CD14-positive monocyte (primary cell): Measurements from ENCODE around the gene MB21D2. TPM values are rescaled to one million over a fixed set of nuclear protein-coding genes. Genes with fewer than 3 reads are reported as not detected.

ENCODE experiments used
- DNase-seq, 3 donors: peaks; one replicate each; pipeline ENCODE4 v3.0.0-alpha.2; 2011 to 2022
- H2AFZ ChIP-seq: 2 replicates; pipeline ENCODE4 v1.6.0; 2012; ENCODE audit warnings: mild to moderate bottlenecking, low read depth, low read length, inconsistent platforms; ENCODE audit not compliant: insufficient read depth, poor library complexity, severe bottlenecking
- H3K27ac ChIP-seq, 2 donors: 1 replicate in 1 of 2; 2 replicates in 1 of 2; pipeline ENCODE4 v1.5.1; 2012 to 2013; ENCODE audit warnings: low read length in 2 of 2, control low read depth in 1 of 2, inconsistent platforms in 1 of 2, low read depth in 1 of 2, mild to moderate bottlenecking in 1 of 2
- H3K27me3 ChIP-seq, 2 donors: one replicate each; pipeline versions ENCODE4 v1.6.0 to v1.6.1; 2011 to 2013; ENCODE audit warnings: low read length in 2 of 2; ENCODE audit not compliant: control insufficient read depth in 2 of 2, insufficient read depth in 2 of 2
- H3K36me3 ChIP-seq, 2 donors: replicated peaks in 1 of 2; 1 replicate in 1 of 2; 2 replicates in 1 of 2; pipeline versions ENCODE4 v1.5.1 to v1.6.1; 2012 to 2013; ENCODE audit warnings: low read length in 2 of 2, control low read depth in 1 of 2, inconsistent platforms in 1 of 2, mild to moderate bottlenecking in 1 of 2; ENCODE audit not compliant: insufficient read depth in 2 of 2, control insufficient read depth in 1 of 2
- H3K4me1 ChIP-seq, 2 donors: 1 replicate in 1 of 2; 2 replicates in 1 of 2; pipeline versions ENCODE4 v1.5.1 to v1.6.1; 2012 to 2013; ENCODE audit warnings: low read length in 2 of 2, control low read depth in 1 of 2, inconsistent platforms in 1 of 2, mild to moderate bottlenecking in 1 of 2, moderate library complexity in 1 of 2; ENCODE audit not compliant: insufficient read depth in 2 of 2, control insufficient read depth in 1 of 2
- H3K4me2 ChIP-seq: replicated peaks from 2 replicates; pipeline ENCODE3; 2012; ENCODE audit warnings: low read length, moderate library complexity, mild to moderate bottlenecking; ENCODE audit not compliant: poor library complexity, severe bottlenecking; ENCODE audit errors: extremely low read depth
- H3K4me3 ChIP-seq, 3 experiments: fragments of 200-600 bp in 1 of 3; sonication (generic) in 1 of 3; replicated peaks in 1 of 3; 1 replicate in 2 of 3; 2 replicates in 1 of 3; pipeline ENCODE4 v1.5.1; 2011 to 2013; ENCODE audit warnings: low read length in 3 of 3, mild to moderate bottlenecking in 3 of 3, control low read depth in 2 of 3, low read depth in 2 of 3, inconsistent platforms in 1 of 3, moderate library complexity in 1 of 3
- H3K79me2 ChIP-seq: 2 replicates; pipeline ENCODE4 v1.6.0; 2012; ENCODE audit warnings: mild to moderate bottlenecking, control low read depth, inconsistent platforms, low read length, moderate library complexity; ENCODE audit not compliant: insufficient read depth
- H3K9ac ChIP-seq: 2 replicates; pipeline ENCODE4 v1.6.0; 2017; ENCODE audit warnings: low read length, mild to moderate bottlenecking; ENCODE audit not compliant: insufficient read depth, poor library complexity, severe bottlenecking
- H3K9me3 ChIP-seq, 2 donors: replicated peaks in 1 of 2; 1 replicate in 1 of 2; 2 replicates in 1 of 2; pipeline versions ENCODE4 v1.5.1 to v1.6.1; 2012 to 2013; ENCODE audit warnings: low read length in 2 of 2, control low read depth in 1 of 2; ENCODE audit not compliant: control insufficient read depth in 1 of 2, insufficient read depth in 1 of 2
- H4K20me1 ChIP-seq: 2 replicates; pipeline ENCODE4 v1.6.0; 2012; ENCODE audit warnings: mild to moderate bottlenecking, low read length, control low read depth, moderate library complexity; ENCODE audit not compliant: insufficient read depth
- H3K27ac Mint-ChIP-seq, 7 donors: one replicate each; pipeline ENCODE4 v1.8.0; 2020; ENCODE audit warnings: mild to moderate bottlenecking in 7 of 7, mixed read lengths in 7 of 7, moderate library complexity in 6 of 7, inconsistent platforms in 2 of 7
- H3K27me3 Mint-ChIP-seq, 3 donors: one replicate each; pipeline ENCODE4 v1.8.0; 2021 to 2022; ENCODE audit warnings: low read depth in 3 of 3, mild to moderate bottlenecking in 3 of 3, mixed read lengths in 3 of 3, moderate library complexity in 3 of 3, inconsistent platforms in 1 of 3
- H3K36me3 Mint-ChIP-seq, 2 donors: one replicate each; pipeline ENCODE4 v1.8.0; 2020; ENCODE audit warnings: mixed read lengths in 2 of 2, inconsistent platforms in 1 of 2, mild to moderate bottlenecking in 1 of 2
- H3K4me1 Mint-ChIP-seq: one replicate; pipeline ENCODE4 v1.8.0; 2020; ENCODE audit warnings: mild to moderate bottlenecking, mixed read lengths
- H3K4me3 Mint-ChIP-seq, 2 donors: one replicate each; pipeline ENCODE4 v1.8.0; 2020; ENCODE audit warnings: mild to moderate bottlenecking in 2 of 2, mixed read lengths in 2 of 2, moderate library complexity in 1 of 2
- H3K9me3 Mint-ChIP-seq, 7 donors: one replicate each; pipeline ENCODE4 v1.8.0; 2020 to 2022; ENCODE audit warnings: mixed read lengths in 7 of 7, mild to moderate bottlenecking in 6 of 7, moderate library complexity in 6 of 7, inconsistent platforms in 2 of 7
- WGBS: methylation state at CpG from one replicate; pipeline ENCODE4 v1.1.5; 2013; ENCODE audit warnings: missing lambda C conversion rate; ENCODE audit not compliant: insufficient coverage; 5-methylcytosine and 5-hydroxymethylcytosine counted together
- intact Hi-C, 2 donors: fragments of 100-400 bp; cut with micrococcal nuclease; formaldehyde crosslinking; loops; one replicate each; pipeline versions ENCODE4 v1.15.0 to v1.15.1; 2023
- polyA plus RNA-seq, 3 donors: library from polyadenylated mRNA; depleted of rRNA in 1 of 3; unstranded in 2 of 3; stranded (reverse) in 1 of 3; fragments of 300-500 nt in 2 of 3; fragments of >200 nt in 1 of 3; fragmentation: Illumina TruSeq in 2 of 3; gene quantifications; 1 replicate in 2 of 3; 2 replicates in 1 of 3; pipeline ENCODE4 v1.2.3, GENCODE V29; 2012 to 2021
- TF ChIP-seq, protein P1 (sequence below): fragments of 200-600 bp; IDR thresholded peaks from one replicate; pipeline ENCODE4 v1.8.0; 2022; ENCODE audit warnings: antibody characterized with exemption, mild to moderate bottlenecking

Gene MB21D2
- polyA plus RNA-seq, 3 donors = 0.37 to 0.77 (median 0.59) TPM

DNA sequence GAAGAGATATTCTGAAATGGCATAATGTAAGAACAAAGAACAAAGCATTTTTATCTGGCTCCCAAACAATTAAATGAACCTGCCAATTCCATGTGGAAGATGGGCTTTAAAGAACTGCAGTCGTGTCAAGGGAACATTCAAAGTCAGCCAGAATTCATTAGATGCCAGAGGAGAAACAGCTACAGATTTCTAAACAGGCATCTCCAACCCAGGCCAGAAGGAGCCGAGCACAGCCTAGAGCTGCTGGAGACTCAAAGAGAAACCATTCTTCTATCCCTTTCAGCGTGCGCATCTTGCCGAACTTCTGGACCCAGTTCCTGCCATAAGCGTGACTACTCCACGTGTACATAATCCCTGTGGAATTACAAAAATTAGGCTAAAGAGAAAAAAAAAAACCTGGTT is 60.4 kb downstream of the MB21D2 start:
- H3K79me2 ChIP-seq = no peaks in the 10 kb centered on the region
- DNase-seq = no peak
- Mint-ChIP-seq H3K27me3 (peaks cover 2 to 6% (median 4%) of the 10 kb centered on the region in 3 donors), H3K9me3 (peaks cover 0 to 3% (median 2%) of the 10 kb centered on the region in 7 donors), H3K4me1 (peaks cover under 1% of the 10 kb centered on the region), H3K4me3 (no peak overlapping the region), H3K36me3 (no peaks in the 10 kb centered on the region), H3K27ac (no peak overlapping the region)
- no peak overlapping the region for H3K4me2 ChIP-seq
- 92% methylated on average over 2 of the region's 7 CpGs for WGBS
- H3K27me3 ChIP-seq = no peaks in the 10 kb centered on the region
- H3K4me1 ChIP-seq = peaks cover 1 to 4% of the 10 kb centered on the region in 2 donors
- H3K27ac ChIP-seq = no peak overlapping the region
- H3K9ac ChIP-seq = no peak overlapping the region
- intact Hi-C loops = loop anchor here in 1 of 2 donors (10.0 kb wide), 1 partner anchor 58 kb away; the partner anchor contains the start of gene MB21D2
- no peak overlapping the region for H3K4me3 ChIP-seq
- no peaks in the 10 kb centered on the region for H4K20me1 ChIP-seq
- H3K36me3 ChIP-seq = no peaks in the 10 kb centered on the region
- H3K9me3 ChIP-seq = no peaks in the 10 kb centered on the region
- TF ChIP-seq, protein P1, sequence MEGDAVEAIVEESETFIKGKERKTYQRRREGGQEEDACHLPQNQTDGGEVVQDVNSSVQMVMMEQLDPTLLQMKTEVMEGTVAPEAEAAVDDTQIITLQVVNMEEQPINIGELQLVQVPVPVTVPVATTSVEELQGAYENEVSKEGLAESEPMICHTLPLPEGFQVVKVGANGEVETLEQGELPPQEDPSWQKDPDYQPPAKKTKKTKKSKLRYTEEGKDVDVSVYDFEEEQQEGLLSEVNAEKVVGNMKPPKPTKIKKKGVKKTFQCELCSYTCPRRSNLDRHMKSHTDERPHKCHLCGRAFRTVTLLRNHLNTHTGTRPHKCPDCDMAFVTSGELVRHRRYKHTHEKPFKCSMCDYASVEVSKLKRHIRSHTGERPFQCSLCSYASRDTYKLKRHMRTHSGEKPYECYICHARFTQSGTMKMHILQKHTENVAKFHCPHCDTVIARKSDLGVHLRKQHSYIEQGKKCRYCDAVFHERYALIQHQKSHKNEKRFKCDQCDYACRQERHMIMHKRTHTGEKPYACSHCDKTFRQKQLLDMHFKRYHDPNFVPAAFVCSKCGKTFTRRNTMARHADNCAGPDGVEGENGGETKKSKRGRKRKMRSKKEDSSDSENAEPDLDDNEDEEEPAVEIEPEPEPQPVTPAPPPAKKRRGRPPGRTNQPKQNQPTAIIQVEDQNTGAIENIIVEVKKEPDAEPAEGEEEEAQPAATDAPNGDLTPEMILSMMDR = no peak
- H2AFZ ChIP-seq = no peak overlapping the region

DNA sequence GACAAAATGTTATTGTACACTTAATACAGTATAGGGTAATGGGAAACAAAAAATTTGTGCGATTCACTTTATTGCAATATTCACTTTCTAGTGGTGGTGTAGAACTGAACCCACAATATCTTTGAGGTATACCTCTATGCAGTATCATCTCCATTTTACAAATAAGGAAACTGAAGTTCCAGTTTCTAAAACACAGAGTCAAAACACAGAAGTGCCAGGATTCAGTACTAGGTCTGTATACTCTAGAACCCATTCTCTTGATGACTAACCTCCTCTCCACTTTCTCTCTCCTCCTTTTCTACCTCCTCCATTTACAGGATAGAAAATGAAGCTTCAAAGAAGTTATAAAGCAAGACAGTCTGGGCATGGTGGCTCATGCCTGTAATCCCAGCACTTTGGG is 62.2 kb downstream of the MB21D2 start:
- no peaks in the 10 kb centered on the region for H4K20me1 ChIP-seq
- H3K4me1 Mint-ChIP-seq = peaks cover 7% of the 10 kb centered on the region
- no peaks in the 10 kb centered on the region for H3K27me3 ChIP-seq
- no peaks in the 10 kb centered on the region for H3K79me2 ChIP-seq
- no peak overlapping the region for H3K4me3 ChIP-seq
- no peak overlapping the region for H3K27ac Mint-ChIP-seq
- H3K4me1 ChIP-seq = peaks cover 10 to 12% of the 10 kb centered on the region in 2 donors
- no peak for DNase-seq
- no peak overlapping the region for H3K9ac ChIP-seq
- TF ChIP-seq, protein P1 = no peak
- intact Hi-C loops = loop anchor here in 1 of 2 donors (10.0 kb wide), 1 partner anchor 59 kb away; the partner anchor contains the start of gene MB21D2
- no peak overlapping the region for H3K4me2 ChIP-seq
- H3K36me3 ChIP-seq = no peaks in the 10 kb centered on the region
- H3K4me3 Mint-ChIP-seq = no peak overlapping the region
- H2AFZ ChIP-seq = no peak overlapping the region
- WGBS = no CpG with 5 or more reads among the region's 1 CpG
- H3K27ac ChIP-seq = no peak overlapping the region
- H3K27me3 Mint-ChIP-seq = peaks cover 2 to 6% (median 2%) of the 10 kb centered on the region in 3 donors
- no peaks in the 10 kb centered on the region for H3K9me3 ChIP-seq
- peaks cover 0 to 3% (median 0%) of the 10 kb centered on the region in 7 donors for H3K9me3 Mint-ChIP-seq
- H3K36me3 Mint-ChIP-seq = no peaks in the 10 kb centered on the region
